K562 (cell line): ENCODE data around the gene PPFIA1. TPM values are rescaled to one million over a fixed set of nuclear protein-coding genes. Genes with fewer than 3 reads are reported as not detected.

Experiments used
- ATF7 ChIP-seq: fragments of 450-650 bp; IDR thresholded peaks from 2 replicates; pipeline ENCODE4 v1.7.1; 2014; ENCODE audit warnings: mild to moderate bottlenecking, moderate library complexity
- BCOR ChIP-seq: fragments of 450-650 bp; IDR thresholded peaks from 2 replicates; pipeline ENCODE4 v1.6.1; 2016
- DMBX1 ChIP-seq: fragments of 250-450 bp; sonication (Bioruptor Pico); IDR thresholded peaks from 2 replicates; pipeline ENCODE4 v1.8.0; 2022; ENCODE audit warnings: inconsistent platforms, mild to moderate bottlenecking, moderate library complexity, borderline replicate concordance
- EGR1 ChIP-seq: fragments of 450-650 bp; conservative IDR thresholded peaks from 2 replicates; pipeline ENCODE4 v1.6.1; 2017; ENCODE audit warnings: mild to moderate bottlenecking
- GABPB1 ChIP-seq: sonication (generic); formaldehyde crosslinking; IDR thresholded peaks from 2 replicates; pipeline ENCODE4 v1.8.0; 2022; ENCODE audit warnings: mild to moderate bottlenecking, missing genetic modification reagents
- L3MBTL2 ChIP-seq: fragments of 450-650 bp; IDR thresholded peaks from 2 replicates; pipeline ENCODE4 v1.6.1; 2016; ENCODE audit warnings: mild to moderate bottlenecking, moderate library complexity
- POLR2G ChIP-seq: fragments of 200-400 bp; formaldehyde crosslinking; IDR thresholded peaks from 2 replicates; pipeline ENCODE4 v1.6.1; 2017; ENCODE audit warnings: low read depth, mild to moderate bottlenecking, antibody characterized with exemption, low read length, moderate library complexity
- SMARCE1 ChIP-seq: fragments of 450-650 bp; IDR thresholded peaks from 2 replicates; pipeline ENCODE4 v1.7.1; 2016; ENCODE audit warnings: mild to moderate bottlenecking
- ZNF57 ChIP-seq: fragments of 450-650 bp; formaldehyde crosslinking; IDR thresholded peaks from 2 replicates; pipeline ENCODE4 v1.4.0; 2020; ENCODE audit warnings: mild to moderate bottlenecking, moderate library complexity
- polyA plus RNA-seq, 8 experiments: library from polyadenylated mRNA; depleted of rRNA in 4 of 8; stranded (reverse) in 5 of 8; unstranded in 3 of 8; fragments of >200 nt; fragmentation: Nextera tagmentation in 2 of 8; fragmentation: Illumina TruSeq in 1 of 8; extraction: Ambion mirVana in 2 of 8; extraction: Trizol in 1 of 8; gene quantifications; 2 replicates each; pipeline versions ENCODE4 v1.2.1 to v1.2.3, GENCODE V29; 2011 to 2014; ENCODE audit warnings: inconsistent platforms in 1 of 8, missing spikeins in 1 of 8
- total RNA-seq, 7 experiments: library from RNA; depleted of rRNA in 6 of 7; stranded (reverse); fragments of >200 nt in 6 of 7; fragmentation: Illumina TruSeq in 2 of 7; extraction: Trizol in 2 of 7; gene quantifications; 2 replicates each; pipeline versions ENCODE4 v1.2.1 to v1.2.3, GENCODE V29; 2011 to 2021; ENCODE audit warnings: low replicate concordance in 1 of 7
- TF ChIP-seq, protein P1 (sequence below): fragments of 450-650 bp; IDR thresholded peaks from 2 replicates; pipeline ENCODE4 v1.6.1; 2016; ENCODE audit warnings: mild to moderate bottlenecking, moderate library complexity
- TF ChIP-seq, protein P2 (sequence below): fragments of 450-650 bp; IDR thresholded peaks from 2 replicates; pipeline ENCODE4 v1.6.1; 2017; ENCODE audit warnings: antibody characterized with exemption
- TF ChIP-seq, protein P3 (sequence below), 2 experiments: fragments of 450-650 bp; IDR thresholded peaks; 2 replicates each; pipeline ENCODE4 v1.6.1; 2016

PPFIA1 gene
- total and polyA plus RNA-seq, 9 of the 15 experiments (the other 6 are each of a cell fraction or from before 2014, with no cell fraction given), result 9.9 to 41.5 (median 28.5) TPM

DNA sequence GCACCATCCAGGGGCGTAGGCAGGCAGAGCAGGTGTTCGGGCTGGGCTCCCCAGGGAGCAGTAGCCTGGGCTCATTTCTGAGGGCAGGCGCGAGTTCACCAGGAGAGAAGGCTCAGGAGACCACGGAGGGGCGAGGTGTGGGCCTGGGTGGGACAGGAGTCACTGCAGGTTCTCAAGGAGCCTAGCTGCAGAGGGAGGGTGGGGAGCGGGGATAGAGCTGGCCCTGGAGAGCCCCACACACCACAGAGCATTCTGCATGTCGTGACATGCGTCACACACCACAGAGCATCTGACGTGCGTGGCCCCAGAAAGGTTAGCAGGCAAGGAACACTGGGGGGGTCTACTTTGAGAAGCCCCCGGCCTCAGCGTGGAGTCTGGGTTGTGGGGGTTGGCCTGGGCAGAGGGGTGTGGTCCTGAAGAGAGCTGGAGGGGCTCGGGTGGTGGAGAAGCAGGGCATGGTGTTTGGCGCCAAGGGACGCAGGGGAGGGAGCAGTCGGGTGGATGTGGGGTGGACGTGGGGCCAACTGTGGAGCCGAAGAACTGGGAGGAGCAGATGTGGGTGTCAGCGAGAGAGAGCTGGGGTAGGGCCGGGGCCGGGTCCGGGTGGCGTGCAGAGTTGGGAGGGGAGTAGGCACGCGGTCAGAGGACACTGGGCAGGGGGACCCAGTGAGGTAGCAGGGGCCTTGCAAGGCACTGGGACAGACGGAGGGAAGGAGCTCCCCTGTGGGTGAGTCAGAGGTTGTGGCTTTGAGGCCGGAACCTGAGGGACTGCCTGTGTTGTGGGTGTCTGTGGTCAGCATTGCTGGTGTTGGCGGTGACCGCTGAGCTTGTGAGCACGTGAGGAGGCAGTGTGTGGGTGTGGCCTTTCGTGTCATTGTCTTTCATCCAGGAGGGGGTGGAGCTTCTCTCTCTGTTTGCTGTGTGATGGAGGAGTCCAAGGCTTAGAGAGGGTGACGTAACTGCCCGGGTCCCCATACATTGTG lies 153.3 kb downstream of the PPFIA1 start (continued):
- TF ChIP-seq, protein P1, sequence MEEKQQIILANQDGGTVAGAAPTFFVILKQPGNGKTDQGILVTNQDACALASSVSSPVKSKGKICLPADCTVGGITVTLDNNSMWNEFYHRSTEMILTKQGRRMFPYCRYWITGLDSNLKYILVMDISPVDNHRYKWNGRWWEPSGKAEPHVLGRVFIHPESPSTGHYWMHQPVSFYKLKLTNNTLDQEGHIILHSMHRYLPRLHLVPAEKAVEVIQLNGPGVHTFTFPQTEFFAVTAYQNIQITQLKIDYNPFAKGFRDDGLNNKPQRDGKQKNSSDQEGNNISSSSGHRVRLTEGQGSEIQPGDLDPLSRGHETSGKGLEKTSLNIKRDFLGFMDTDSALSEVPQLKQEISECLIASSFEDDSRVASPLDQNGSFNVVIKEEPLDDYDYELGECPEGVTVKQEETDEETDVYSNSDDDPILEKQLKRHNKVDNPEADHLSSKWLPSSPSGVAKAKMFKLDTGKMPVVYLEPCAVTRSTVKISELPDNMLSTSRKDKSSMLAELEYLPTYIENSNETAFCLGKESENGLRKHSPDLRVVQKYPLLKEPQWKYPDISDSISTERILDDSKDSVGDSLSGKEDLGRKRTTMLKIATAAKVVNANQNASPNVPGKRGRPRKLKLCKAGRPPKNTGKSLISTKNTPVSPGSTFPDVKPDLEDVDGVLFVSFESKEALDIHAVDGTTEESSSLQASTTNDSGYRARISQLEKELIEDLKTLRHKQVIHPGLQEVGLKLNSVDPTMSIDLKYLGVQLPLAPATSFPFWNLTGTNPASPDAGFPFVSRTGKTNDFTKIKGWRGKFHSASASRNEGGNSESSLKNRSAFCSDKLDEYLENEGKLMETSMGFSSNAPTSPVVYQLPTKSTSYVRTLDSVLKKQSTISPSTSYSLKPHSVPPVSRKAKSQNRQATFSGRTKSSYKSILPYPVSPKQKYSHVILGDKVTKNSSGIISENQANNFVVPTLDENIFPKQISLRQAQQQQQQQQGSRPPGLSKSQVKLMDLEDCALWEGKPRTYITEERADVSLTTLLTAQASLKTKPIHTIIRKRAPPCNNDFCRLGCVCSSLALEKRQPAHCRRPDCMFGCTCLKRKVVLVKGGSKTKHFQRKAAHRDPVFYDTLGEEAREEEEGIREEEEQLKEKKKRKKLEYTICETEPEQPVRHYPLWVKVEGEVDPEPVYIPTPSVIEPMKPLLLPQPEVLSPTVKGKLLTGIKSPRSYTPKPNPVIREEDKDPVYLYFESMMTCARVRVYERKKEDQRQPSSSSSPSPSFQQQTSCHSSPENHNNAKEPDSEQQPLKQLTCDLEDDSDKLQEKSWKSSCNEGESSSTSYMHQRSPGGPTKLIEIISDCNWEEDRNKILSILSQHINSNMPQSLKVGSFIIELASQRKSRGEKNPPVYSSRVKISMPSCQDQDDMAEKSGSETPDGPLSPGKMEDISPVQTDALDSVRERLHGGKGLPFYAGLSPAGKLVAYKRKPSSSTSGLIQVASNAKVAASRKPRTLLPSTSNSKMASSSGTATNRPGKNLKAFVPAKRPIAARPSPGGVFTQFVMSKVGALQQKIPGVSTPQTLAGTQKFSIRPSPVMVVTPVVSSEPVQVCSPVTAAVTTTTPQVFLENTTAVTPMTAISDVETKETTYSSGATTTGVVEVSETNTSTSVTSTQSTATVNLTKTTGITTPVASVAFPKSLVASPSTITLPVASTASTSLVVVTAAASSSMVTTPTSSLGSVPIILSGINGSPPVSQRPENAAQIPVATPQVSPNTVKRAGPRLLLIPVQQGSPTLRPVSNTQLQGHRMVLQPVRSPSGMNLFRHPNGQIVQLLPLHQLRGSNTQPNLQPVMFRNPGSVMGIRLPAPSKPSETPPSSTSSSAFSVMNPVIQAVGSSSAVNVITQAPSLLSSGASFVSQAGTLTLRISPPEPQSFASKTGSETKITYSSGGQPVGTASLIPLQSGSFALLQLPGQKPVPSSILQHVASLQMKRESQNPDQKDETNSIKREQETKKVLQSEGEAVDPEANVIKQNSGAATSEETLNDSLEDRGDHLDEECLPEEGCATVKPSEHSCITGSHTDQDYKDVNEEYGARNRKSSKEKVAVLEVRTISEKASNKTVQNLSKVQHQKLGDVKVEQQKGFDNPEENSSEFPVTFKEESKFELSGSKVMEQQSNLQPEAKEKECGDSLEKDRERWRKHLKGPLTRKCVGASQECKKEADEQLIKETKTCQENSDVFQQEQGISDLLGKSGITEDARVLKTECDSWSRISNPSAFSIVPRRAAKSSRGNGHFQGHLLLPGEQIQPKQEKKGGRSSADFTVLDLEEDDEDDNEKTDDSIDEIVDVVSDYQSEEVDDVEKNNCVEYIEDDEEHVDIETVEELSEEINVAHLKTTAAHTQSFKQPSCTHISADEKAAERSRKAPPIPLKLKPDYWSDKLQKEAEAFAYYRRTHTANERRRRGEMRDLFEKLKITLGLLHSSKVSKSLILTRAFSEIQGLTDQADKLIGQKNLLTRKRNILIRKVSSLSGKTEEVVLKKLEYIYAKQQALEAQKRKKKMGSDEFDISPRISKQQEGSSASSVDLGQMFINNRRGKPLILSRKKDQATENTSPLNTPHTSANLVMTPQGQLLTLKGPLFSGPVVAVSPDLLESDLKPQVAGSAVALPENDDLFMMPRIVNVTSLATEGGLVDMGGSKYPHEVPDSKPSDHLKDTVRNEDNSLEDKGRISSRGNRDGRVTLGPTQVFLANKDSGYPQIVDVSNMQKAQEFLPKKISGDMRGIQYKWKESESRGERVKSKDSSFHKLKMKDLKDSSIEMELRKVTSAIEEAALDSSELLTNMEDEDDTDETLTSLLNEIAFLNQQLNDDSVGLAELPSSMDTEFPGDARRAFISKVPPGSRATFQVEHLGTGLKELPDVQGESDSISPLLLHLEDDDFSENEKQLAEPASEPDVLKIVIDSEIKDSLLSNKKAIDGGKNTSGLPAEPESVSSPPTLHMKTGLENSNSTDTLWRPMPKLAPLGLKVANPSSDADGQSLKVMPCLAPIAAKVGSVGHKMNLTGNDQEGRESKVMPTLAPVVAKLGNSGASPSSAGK, result no peak
- TF ChIP-seq SMARCE1, result peak; percentile 59; the same call in 1 of the 2 replicates
- peak; percentile 48; the same call in 1 of the 2 replicates for TF ChIP-seq ATF7
- TF ChIP-seq, protein P2, sequence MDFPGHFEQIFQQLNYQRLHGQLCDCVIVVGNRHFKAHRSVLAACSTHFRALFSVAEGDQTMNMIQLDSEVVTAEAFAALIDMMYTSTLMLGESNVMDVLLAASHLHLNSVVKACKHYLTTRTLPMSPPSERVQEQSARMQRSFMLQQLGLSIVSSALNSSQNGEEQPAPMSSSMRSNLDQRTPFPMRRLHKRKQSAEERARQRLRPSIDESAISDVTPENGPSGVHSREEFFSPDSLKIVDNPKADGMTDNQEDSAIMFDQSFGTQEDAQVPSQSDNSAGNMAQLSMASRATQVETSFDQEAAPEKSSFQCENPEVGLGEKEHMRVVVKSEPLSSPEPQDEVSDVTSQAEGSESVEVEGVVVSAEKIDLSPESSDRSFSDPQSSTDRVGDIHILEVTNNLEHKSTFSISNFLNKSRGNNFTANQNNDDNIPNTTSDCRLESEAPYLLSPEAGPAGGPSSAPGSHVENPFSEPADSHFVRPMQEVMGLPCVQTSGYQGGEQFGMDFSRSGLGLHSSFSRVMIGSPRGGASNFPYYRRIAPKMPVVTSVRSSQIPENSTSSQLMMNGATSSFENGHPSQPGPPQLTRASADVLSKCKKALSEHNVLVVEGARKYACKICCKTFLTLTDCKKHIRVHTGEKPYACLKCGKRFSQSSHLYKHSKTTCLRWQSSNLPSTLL, result no peak
- TF ChIP-seq DMBX1 (CRISPR knock-in tag), result no peak
- TF ChIP-seq BCOR, result 0 out of 2 replicates have a peak, but pooled peaks have one; percentile 13
- peak; percentile 21; the same call in 1 of the 2 replicates for TF ChIP-seq L3MBTL2
- TF ChIP-seq, protein P3, sequence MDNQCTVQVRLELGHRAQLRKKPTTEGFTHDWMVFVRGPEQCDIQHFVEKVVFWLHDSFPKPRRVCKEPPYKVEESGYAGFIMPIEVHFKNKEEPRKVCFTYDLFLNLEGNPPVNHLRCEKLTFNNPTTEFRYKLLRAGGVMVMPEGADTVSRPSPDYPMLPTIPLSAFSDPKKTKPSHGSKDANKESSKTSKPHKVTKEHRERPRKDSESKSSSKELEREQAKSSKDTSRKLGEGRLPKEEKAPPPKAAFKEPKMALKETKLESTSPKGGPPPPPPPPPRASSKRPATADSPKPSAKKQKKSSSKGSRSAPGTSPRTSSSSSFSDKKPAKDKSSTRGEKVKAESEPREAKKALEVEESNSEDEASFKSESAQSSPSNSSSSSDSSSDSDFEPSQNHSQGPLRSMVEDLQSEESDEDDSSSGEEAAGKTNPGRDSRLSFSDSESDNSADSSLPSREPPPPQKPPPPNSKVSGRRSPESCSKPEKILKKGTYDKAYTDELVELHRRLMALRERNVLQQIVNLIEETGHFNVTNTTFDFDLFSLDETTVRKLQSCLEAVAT (IDR thresholded peaks at IDR 0.05), result peak in 1 of 2 experiments; percentile 97; a peak in 2 of 4 replicates
- peak; percentile 91 for TF ChIP-seq EGR1
- TF ChIP-seq POLR2G, result peak; percentile 43; the same call in 1 of the 2 replicates
- no peak for TF ChIP-seq ZNF57 (CRISPR knock-in tag)
- TF ChIP-seq GABPB1 (CRISPR knock-in tag), result peak; percentile 68
